WTC11 (cell line): ENCODE data around the gene ENPP7.

Experiments used
- AFF4 ChIP-seq: sonication (generic); formaldehyde crosslinking; IDR thresholded peaks from 2 replicates; pipeline ENCODE4 v1.8.1; 2023; ENCODE audit warnings: mild to moderate bottlenecking, missing genetic modification reagents, borderline replicate concordance
- ATF1 ChIP-seq: sonication (generic); formaldehyde crosslinking; IDR thresholded peaks from 2 replicates; pipeline ENCODE4 v1.8.1; 2023; ENCODE audit warnings: mild to moderate bottlenecking, moderate library complexity, missing genetic modification reagents
- CTCF ChIP-seq: fragments of 200-600 bp; IDR thresholded peaks from 2 replicates; pipeline ENCODE4 v1.8.0; 2022; ENCODE audit warnings: antibody characterized with exemption
- ELF4 ChIP-seq: sonication (generic); formaldehyde crosslinking; IDR thresholded peaks from 2 replicates; pipeline ENCODE4 v1.8.1; 2022; ENCODE audit warnings: low read depth, mild to moderate bottlenecking, moderate library complexity, missing genetic modification reagents
- GTF2I ChIP-seq: fragments of 250-450 bp; sonication (Bioruptor Pico); conservative IDR thresholded peaks from 2 replicates; pipeline ENCODE4 v1.4.0; 2021; ENCODE audit warnings: mild to moderate bottlenecking
- JUN ChIP-seq: sonication (generic); formaldehyde crosslinking; IDR thresholded peaks from 2 replicates; pipeline ENCODE4 v1.8.0; 2023; ENCODE audit warnings: mild to moderate bottlenecking, missing genetic modification reagents
- MAX ChIP-seq: sonication (generic); formaldehyde crosslinking; IDR thresholded peaks from 2 replicates; pipeline ENCODE4 v1.8.0; 2022; ENCODE audit warnings: mild to moderate bottlenecking, missing genetic modification reagents
- SOX15 ChIP-seq: fragments of 250-450 bp; sonication (Bioruptor Pico); IDR thresholded peaks from 2 replicates; pipeline ENCODE4 v1.9.0; 2021; ENCODE audit warnings: mild to moderate bottlenecking
- SP1 ChIP-seq: sonication (generic); formaldehyde crosslinking; conservative IDR thresholded peaks from 2 replicates; pipeline ENCODE4 v1.8.1; 2022; ENCODE audit warnings: missing genetic modification reagents
- TEAD1 ChIP-seq: sonication (generic); formaldehyde crosslinking; IDR thresholded peaks from 2 replicates; pipeline ENCODE4 v1.8.0; 2022; ENCODE audit warnings: mild to moderate bottlenecking, missing genetic modification reagents
- ZNF317 ChIP-seq: sonication (generic); formaldehyde crosslinking; IDR thresholded peaks from 2 replicates; pipeline ENCODE4 v1.8.1; 2023; ENCODE audit warnings: low read depth, mild to moderate bottlenecking, moderate library complexity, missing genetic modification reagents, borderline replicate concordance
- ZNF671 ChIP-seq: fragments of 250-450 bp; sonication (Bioruptor Pico); IDR thresholded peaks from 2 replicates; pipeline ENCODE4 v1.8.0; 2021; ENCODE audit warnings: mild to moderate bottlenecking
- TF ChIP-seq, protein P1 (sequence below): fragments of 250-450 bp; sonication (Bioruptor Pico); IDR thresholded peaks from 2 replicates; pipeline ENCODE4 v2.1.2; 2022; ENCODE audit warnings: mild to moderate bottlenecking, moderate library complexity
- TF ChIP-seq, protein P2 (sequence below): sonication (generic); formaldehyde crosslinking; IDR thresholded peaks from 2 replicates; pipeline ENCODE4 v1.8.0; 2022; ENCODE audit warnings: mild to moderate bottlenecking, missing genetic modification reagents

DNA sequence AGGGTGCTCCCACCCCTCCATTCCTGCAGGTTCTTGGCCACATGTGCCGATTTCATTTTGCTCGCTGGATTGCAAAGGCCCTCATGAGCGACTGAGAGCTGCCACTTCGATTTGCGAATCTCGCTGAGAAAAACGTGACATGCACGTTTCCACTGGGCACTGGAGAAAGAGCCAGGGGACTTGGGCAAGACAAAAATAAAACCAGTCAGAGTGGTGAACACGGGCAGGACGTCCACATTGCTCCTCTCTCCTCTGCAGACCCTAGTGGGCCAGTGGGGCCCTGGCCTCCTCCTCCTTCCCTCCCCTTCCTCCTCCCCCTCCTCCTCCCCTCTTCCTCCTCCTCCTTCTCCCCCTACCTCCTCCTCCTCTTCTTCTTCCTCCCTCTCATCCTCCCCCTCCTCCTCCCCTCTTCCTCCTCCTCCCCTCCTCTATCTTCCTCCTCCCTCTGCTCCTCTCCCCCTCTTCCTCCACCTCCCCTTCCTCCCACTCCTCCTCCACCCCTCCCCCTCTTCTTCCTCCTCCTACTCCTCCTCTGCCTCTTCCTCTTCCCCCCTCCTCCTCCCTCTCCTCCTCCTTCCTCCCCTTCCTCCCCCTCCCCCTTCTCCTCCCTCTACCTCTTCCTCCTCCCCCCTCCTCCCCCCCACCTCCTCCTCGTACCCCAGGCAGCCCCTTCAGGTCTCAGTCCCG is 28.1 kb upstream of the ENPP7 start:
- TF ChIP-seq SOX15 (CRISPR knock-in tag) (no peak), CTCF (no peak), MAX (CRISPR knock-in tag) (no peak), ZNF317 (CRISPR knock-in tag) (no peak), AFF4 (CRISPR knock-in tag) (no peak), ATF1 (no peak), TEAD1 (CRISPR knock-in tag) (no peak), JUN (CRISPR knock-in tag) (no peak), ZNF671 (CRISPR knock-in tag) (no peak), SP1 (CRISPR knock-in tag) (no peak), GTF2I (CRISPR knock-in tag) (no peak), ELF4 (CRISPR knock-in tag) (no peak)
- TF ChIP-seq, protein P1, sequence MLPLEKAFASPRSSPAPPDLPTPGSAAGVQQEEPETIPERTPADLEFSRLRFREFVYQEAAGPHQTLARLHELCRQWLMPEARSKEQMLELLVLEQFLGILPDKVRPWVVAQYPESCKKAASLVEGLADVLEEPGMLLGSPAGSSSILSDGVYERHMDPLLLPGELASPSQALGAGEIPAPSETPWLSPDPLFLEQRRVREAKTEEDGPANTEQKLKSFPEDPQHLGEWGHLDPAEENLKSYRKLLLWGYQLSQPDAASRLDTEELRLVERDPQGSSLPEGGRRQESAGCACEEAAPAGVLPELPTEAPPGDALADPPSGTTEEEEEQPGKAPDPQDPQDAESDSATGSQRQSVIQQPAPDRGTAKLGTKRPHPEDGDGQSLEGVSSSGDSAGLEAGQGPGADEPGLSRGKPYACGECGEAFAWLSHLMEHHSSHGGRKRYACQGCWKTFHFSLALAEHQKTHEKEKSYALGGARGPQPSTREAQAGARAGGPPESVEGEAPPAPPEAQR (CRISPR knock-in tag): no peak
- TF ChIP-seq, protein P2, sequence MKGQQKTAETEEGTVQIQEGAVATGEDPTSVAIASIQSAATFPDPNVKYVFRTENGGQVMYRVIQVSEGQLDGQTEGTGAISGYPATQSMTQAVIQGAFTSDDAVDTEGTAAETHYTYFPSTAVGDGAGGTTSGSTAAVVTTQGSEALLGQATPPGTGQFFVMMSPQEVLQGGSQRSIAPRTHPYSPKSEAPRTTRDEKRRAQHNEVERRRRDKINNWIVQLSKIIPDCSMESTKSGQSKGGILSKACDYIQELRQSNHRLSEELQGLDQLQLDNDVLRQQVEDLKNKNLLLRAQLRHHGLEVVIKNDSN (CRISPR knock-in tag): no peak
